ENCODE measurements around the gene TNFRSF4.

Gene TNFRSF4

DNA sequence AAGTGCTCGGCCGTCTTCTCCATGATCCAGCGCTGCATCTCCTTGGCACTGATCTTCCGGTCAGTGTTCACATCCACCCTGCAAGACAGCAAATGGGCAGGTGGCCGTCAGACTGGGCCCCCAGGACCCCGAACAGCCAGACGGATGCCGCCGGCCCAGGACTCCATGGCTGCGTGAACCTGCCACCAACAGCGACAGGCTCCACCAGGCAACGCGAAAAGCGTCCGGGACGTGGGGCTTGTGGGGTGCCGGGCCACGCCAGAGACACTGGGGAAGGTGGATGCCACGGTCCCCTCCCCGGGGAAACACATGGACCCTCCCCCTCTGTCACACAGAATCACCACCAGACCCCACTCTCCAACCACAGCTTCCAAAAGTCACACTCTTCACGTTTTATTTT, 9.9 kb upstream of the TNFRSF4 start:
- no peak overlapping the region for H2AFZ ChIP-seq (ENCODE audit: low read length, unreplicated experiment)
- no peak overlapping the region for H3K27ac ChIP-seq (ENCODE audit: low read depth, low read length)
- no peaks in the 10 kb centered on the region for H3K27me3 ChIP-seq (ENCODE audit: insufficient read depth, low read length)
- H3K36me3 ChIP-seq (ENCODE audit: insufficient read depth, low read length) = peaks cover 30% of the 10 kb centered on the region; the same call in 1 of the 2 replicates
- no peaks in the 10 kb centered on the region for H3K4me1 ChIP-seq (ENCODE audit: control insufficient read depth, insufficient read depth, low read length, unreplicated experiment)
- peaks cover 38% of the 10 kb centered on the region for H3K79me2 ChIP-seq (ENCODE audit: control insufficient read depth, insufficient read depth, low read length, unreplicated experiment)
- no peak overlapping the region for H3K4me3 ChIP-seq (ENCODE audit: low read depth, low read length)

DNA sequence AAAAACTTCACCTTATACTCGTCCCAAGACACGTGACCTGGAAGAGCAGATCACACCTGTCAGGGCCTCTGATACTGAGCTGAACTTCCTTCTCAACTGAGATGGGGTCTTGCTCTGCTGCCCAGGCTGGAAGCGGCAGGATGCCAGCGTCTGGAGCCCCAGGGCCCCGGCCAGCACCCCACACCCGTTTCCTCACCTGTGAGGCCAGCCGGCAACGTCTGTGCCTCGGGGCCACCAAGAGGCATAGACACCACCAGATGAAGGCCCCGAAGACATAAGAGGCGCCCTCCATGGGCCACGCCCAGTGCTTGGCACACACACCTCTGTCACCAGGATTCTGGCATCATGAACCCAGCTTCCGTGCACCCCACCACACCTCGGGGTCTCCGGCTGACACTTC, 9.4 kb upstream of the TNFRSF4 start:
- Histone ChIP-seq H3K36me3 (ENCODE audit: insufficient read depth, low read length) (peaks cover 25% of the 10 kb centered on the region; the same call in 1 of the 2 replicates), H3K27ac (ENCODE audit: low read depth, low read length) (no peak overlapping the region), H3K27me3 (ENCODE audit: insufficient read depth, low read length) (no peaks in the 10 kb centered on the region), H3K4me3 (ENCODE audit: low read depth, low read length) (no peak overlapping the region), H3K79me2 (ENCODE audit: control insufficient read depth, insufficient read depth, low read length, unreplicated experiment) (peaks cover 32% of the 10 kb centered on the region), H2AFZ (ENCODE audit: low read length, unreplicated experiment) (no peak overlapping the region), H3K4me1 (ENCODE audit: control insufficient read depth, insufficient read depth, low read length, unreplicated experiment) (no peaks in the 10 kb centered on the region)

DNA sequence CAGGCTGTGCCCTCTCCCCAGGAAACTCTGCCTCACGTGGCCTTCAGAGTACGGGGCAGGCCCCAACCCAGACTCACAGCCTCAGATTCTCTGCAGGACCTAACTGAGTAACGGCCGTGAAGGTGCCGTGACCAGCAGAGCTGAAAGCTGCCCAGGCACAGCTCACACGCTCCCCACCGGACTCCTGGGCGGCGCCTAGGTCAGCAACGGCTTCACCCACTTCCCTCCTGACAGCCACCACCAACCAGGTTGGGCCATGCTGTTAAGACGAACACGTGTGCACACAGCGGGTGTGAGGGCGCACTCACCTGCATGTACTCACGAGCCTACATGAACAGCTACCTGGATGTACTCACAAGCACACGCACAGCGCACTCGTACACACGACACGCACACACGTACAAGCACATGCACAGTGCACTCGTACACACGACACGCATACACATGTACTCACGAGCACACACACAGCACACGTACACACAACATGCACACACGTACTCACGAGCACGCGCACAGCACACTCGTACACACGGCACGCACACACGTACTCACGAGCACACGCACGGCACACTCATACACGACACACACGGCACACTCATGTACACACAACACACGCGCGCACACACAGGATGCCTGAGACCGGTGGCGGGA, 8.7 kb upstream of the TNFRSF4 start:
- Histone ChIP-seq H3K4me1 (ENCODE audit: control insufficient read depth, insufficient read depth, low read length, unreplicated experiment) (no peaks in the 10 kb centered on the region), H3K36me3 (ENCODE audit: insufficient read depth, low read length) (peaks cover 28% of the 10 kb centered on the region; the same call in 1 of the 2 replicates), H2AFZ (ENCODE audit: low read length, unreplicated experiment) (no peak overlapping the region), H3K27me3 (ENCODE audit: insufficient read depth, low read length) (no peaks in the 10 kb centered on the region), H3K4me3 (ENCODE audit: low read depth, low read length) (no peak overlapping the region), H3K79me2 (ENCODE audit: control insufficient read depth, insufficient read depth, low read length, unreplicated experiment) (peaks cover 26% of the 10 kb centered on the region), H3K27ac (ENCODE audit: low read depth, low read length) (no peak overlapping the region)

DNA sequence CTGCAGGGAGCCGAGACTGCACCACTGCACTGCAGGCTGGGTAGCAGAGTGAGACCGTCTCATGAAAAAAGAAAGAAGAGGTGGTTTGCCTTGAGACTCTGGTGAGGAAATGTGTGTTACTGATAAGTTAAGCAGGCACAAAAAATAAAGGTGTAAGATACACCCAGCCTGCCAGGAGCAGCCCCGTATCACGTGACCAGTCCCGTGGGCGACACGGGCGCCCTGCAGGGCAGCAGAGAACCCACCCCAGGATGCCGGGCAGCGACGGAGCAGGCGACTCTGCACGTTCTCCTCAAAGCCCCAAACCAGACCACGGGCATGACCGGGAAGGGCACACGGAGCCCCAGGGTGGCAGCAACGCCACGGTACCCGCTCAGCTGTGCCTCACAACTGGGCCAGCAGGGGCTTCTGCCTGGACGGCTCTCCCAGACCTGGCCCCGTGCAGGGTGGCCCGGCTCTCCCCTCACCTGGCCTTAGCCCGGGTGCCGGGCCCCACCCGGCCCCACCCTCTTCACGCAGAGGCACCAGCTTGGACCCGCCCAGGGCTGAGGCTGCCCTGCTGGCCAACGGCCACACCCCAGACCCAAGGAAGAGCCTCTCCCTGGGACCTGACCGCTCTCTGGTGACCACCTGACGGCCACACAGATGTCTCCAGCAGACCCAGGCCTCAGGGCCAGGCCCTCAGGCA, 8.1 kb upstream of the TNFRSF4 start:
- Histone ChIP-seq H3K27me3 (ENCODE audit: insufficient read depth, low read length) (no peaks in the 10 kb centered on the region), H2AFZ (ENCODE audit: low read length, unreplicated experiment) (no peak overlapping the region), H3K27ac (ENCODE audit: low read depth, low read length) (no peak overlapping the region), H3K36me3 (ENCODE audit: insufficient read depth, low read length) (peaks cover 25% of the 10 kb centered on the region; the same call in 1 of the 2 replicates), H3K79me2 (ENCODE audit: control insufficient read depth, insufficient read depth, low read length, unreplicated experiment) (peaks cover 22% of the 10 kb centered on the region), H3K4me3 (ENCODE audit: low read depth, low read length) (no peak overlapping the region), H3K4me1 (ENCODE audit: control insufficient read depth, insufficient read depth, low read length, unreplicated experiment) (no peaks in the 10 kb centered on the region)

DNA sequence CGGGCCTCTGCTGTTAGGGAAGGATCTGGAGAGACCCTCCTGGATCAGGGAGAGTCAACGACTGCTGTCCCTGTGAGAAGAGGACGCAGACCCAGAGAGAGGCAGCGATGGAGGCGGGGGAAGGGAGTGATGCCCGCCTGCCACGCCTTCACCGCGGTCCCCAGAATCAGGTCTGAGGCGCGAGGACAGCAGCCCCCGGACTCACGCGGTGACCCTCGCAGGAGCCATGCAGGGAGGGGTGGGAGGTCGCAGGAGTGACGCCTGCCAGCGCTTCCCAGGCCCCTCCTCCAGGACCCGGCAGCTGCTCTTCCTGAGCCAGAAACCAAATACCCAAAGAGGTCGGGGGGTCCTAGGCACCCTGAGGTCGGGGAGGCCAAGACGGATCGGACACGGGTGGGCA, 6.2 kb upstream of the TNFRSF4 start:
- Histone ChIP-seq H3K4me3 (ENCODE audit: low read depth, low read length) (no peak overlapping the region), H3K36me3 (ENCODE audit: insufficient read depth, low read length) (peaks cover 25% of the 10 kb centered on the region; the same call in 1 of the 2 replicates), H2AFZ (ENCODE audit: low read length, unreplicated experiment) (no peak overlapping the region), H3K4me1 (ENCODE audit: control insufficient read depth, insufficient read depth, low read length, unreplicated experiment) (no peaks in the 10 kb centered on the region), H3K79me2 (ENCODE audit: control insufficient read depth, insufficient read depth, low read length, unreplicated experiment) (peaks cover 6% of the 10 kb centered on the region), H3K27ac (ENCODE audit: low read depth, low read length) (no peak overlapping the region), H3K27me3 (ENCODE audit: insufficient read depth, low read length) (no peaks in the 10 kb centered on the region)

DNA sequence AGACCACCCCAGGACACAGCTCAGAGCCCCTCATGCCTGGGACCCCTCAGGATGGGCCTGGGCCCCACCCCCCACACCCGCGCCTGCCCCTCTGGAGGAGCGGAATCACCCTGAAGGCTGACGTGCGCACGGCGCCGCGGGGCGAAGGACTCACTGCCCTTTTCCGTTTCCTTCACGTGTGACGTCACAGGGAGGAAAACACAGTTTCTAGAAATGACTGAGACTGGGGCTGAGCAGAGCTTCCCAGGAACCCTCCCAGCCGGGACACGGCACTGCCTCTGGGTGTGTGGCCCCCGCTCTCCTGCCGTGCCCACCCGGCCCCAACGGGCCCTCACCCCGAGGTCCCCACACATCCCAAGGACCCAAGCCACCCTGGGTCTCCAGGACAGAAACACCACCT, 5.4 kb upstream of the TNFRSF4 start:
- Histone ChIP-seq H3K4me1 (ENCODE audit: control insufficient read depth, insufficient read depth, low read length, unreplicated experiment) (no peaks in the 10 kb centered on the region), H3K4me3 (ENCODE audit: low read depth, low read length) (no peak overlapping the region), H2AFZ (ENCODE audit: low read length, unreplicated experiment) (no peak overlapping the region), H3K27me3 (ENCODE audit: insufficient read depth, low read length) (no peaks in the 10 kb centered on the region), H3K79me2 (ENCODE audit: control insufficient read depth, insufficient read depth, low read length, unreplicated experiment) (no peaks in the 10 kb centered on the region), H3K27ac (ENCODE audit: low read depth, low read length) (no peak overlapping the region), H3K36me3 (ENCODE audit: insufficient read depth, low read length) (peaks cover 19% of the 10 kb centered on the region; the same call in 1 of the 2 replicates)

DNA sequence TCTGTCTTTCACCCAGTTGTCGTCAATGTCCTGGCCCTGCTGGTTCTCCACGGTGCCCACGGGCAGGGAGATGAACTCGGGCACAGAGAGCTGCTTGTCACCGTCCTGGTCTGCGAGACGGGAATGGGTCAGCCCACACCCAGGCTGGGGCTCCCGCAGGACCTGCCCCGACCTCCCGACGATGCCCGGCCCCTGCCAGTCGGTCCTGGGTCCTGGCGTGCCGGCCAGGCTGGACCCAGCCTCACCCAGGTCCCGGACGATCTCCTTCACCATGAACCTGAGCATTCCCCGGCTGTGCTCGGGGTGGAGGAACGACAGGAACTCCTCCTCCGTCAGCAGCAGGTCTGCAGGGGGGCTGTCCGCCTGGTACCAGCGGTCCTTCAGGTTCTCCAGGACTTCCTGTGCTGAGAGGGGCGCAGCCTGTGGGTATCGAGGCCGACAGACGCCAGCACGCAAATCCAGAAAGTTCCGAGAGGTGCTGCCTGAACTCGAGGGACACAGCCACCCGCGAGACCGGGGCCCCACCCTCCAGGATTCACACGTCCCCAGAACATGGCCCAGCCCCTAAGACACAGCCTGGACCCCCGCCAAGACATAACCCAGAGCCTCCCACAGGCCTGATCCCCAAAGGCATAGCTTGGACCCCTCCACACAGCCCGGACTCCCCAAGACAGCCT, 4.7 kb upstream of the TNFRSF4 start:
- Histone ChIP-seq H3K27me3 (ENCODE audit: insufficient read depth, low read length) (no peaks in the 10 kb centered on the region), H2AFZ (ENCODE audit: low read length, unreplicated experiment) (no peak overlapping the region), H3K27ac (ENCODE audit: low read depth, low read length) (no peak overlapping the region), H3K4me3 (ENCODE audit: low read depth, low read length) (no peak overlapping the region), H3K79me2 (ENCODE audit: control insufficient read depth, insufficient read depth, low read length, unreplicated experiment) (no peaks in the 10 kb centered on the region), H3K4me1 (ENCODE audit: control insufficient read depth, insufficient read depth, low read length, unreplicated experiment) (no peaks in the 10 kb centered on the region), H3K36me3 (ENCODE audit: insufficient read depth, low read length) (peaks cover 19% of the 10 kb centered on the region; the same call in 1 of the 2 replicates)

DNA sequence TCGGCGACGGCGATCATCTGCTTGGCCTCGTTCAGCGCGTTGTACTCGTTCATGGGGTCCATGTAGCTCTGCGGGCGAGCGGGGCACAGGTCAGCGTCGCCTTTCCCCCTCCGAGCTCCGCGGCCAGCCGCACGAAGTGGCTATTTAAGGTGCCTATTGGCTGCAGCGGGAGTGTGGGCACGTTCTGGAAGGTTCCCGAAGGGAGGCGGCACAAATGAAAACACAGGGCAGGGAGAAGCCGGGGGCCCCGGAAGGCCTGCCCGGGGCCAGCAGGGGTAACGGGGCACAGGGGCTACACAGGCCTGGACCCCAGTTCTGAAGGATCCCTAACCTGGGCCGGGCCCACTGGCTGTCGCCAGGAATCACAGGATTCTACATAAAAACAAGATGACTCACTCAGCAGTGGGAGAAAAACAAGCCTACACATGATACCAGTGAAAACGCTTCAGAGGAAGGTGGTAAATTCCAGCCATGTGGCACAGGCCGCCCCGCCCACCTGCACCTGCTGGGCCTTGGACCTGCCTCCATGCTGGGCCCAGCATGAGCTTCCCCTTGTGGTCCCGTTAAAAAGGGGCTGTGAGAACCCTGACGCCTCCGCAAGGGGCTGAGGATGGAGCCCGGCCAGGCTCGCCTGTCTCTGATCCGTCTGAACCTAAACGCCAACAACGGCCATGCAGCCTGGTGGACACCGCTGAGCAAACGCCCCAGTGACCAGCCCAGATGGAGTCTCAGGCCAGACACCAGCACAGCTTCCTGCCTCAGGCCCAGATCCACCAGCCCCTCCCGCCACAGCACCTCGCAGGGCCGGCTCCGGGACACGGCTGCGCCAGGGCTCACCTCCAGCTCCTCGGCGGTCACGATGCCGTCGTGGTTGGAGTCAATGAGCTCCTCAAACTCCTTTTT, 3.9 kb upstream of the TNFRSF4 start:
- H3K4me3 ChIP-seq (ENCODE audit: low read depth, low read length) = no peak overlapping the region
- H3K27ac ChIP-seq (ENCODE audit: low read depth, low read length) = no peak overlapping the region
- H2AFZ ChIP-seq (ENCODE audit: low read length, unreplicated experiment) = no peak overlapping the region
- no peaks in the 10 kb centered on the region for H3K79me2 ChIP-seq (ENCODE audit: control insufficient read depth, insufficient read depth, low read length, unreplicated experiment)
- H3K36me3 ChIP-seq (ENCODE audit: insufficient read depth, low read length) = peaks cover 14% of the 10 kb centered on the region; the same call in 1 of the 2 replicates
- H3K27me3 ChIP-seq (ENCODE audit: insufficient read depth, low read length) = no peaks in the 10 kb centered on the region
- no peaks in the 10 kb centered on the region for H3K4me1 ChIP-seq (ENCODE audit: control insufficient read depth, insufficient read depth, low read length, unreplicated experiment)

DNA sequence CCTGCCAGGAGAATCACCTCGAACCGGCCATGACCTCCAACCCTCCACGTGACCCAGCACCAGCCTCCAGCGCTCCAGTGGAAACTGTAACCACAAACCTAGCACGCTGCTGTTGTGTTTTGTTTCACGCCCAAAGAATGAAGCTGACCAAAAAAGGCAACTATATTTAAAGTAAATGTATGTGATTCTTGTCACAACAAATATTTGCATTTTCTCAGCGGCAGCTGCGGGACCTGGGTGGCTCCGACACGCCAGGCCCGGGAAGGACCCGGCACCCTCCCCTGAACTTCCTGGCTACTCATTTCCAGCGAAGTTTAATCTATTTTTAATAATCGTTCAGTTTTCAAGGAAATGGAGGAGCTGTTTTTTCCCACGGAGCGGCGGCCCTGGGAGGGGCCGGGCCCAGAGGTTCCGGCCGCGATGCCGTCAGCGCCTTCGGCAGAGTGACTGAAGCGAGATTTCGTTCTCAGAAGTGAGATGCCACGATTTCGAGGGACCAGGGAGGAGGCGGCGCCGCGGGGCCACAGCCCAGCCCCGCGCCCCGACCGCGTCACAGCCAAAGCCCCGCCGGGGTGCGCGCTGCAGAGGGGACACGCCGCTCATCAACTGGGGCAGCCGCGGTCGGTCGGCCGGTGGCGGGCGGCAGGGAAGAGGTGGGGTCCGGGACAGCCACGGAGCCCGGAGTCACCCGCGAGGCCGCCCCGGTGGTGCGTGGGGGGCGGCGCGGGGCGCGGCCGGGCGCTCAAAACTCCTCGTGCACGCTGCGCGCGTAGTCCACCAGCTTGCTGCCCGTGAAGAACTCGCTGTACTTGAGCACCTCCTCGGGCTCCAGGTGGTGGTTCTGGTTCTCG, 3.0 kb upstream of the TNFRSF4 start:
- no peak overlapping the region for H2AFZ ChIP-seq (ENCODE audit: low read length, unreplicated experiment)
- H3K36me3 ChIP-seq (ENCODE audit: insufficient read depth, low read length) = peaks cover 8% of the 10 kb centered on the region; the same call in 1 of the 2 replicates

More for the DNA sequence above, 3.0 kb upstream of the TNFRSF4 start:
- no peaks in the 10 kb centered on the region for H3K27me3 ChIP-seq (ENCODE audit: insufficient read depth, low read length)
- H3K79me2 ChIP-seq (ENCODE audit: control insufficient read depth, insufficient read depth, low read length, unreplicated experiment) = no peaks in the 10 kb centered on the region
- H3K4me3 ChIP-seq (ENCODE audit: low read depth, low read length) = no peak overlapping the region
- H3K4me1 ChIP-seq (ENCODE audit: control insufficient read depth, insufficient read depth, low read length, unreplicated experiment) = no peaks in the 10 kb centered on the region
- no peak overlapping the region for H3K27ac ChIP-seq (ENCODE audit: low read depth, low read length)

Measured in ACC112 (cell line).